ENCODE measurements around the gene RPH3AL. TPM values are rescaled to one million over a fixed set of nuclear protein-coding genes. Genes with fewer than 3 reads are reported as not detected.

Gene RPH3AL
- total RNA-seq, 4 donors from 2014 or later = 6.3 to 14.4 (median 10.8) TPM

DNA sequence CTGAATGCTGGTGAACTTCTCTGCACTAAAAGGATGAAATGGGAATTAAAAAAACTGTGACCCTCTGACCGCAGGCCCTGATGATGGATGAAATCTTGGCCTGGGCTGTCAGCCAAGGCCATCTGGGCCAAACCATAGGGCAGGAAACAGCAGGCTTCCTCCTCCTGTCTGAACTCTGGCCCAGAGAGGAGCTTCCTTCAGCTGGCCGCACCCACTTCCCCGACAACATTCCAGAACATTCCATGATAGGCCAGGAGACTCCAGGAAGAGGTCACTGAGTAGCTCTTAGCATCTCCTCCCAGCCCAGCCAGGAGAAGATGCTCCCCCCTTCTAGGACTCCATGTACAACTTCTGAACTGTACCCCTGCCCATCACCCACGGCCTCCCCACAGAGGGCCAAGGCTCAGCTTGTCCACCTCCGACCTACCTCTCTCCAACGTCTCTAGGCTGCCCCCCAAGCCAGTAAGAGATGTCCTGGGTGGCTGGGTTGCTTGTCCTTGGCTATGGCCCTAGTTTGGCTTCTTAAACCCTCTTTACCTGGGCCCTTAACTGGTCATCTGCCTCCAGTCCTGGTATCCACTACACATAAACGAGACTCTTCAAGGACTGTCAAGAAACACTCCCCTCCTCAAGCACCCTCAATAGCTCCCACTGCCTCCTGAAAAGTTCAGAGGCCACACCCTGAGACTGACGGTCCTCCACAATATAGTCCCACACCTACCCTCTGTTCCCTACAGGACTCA is 1.7 kb downstream of the RPH3AL start:
- ATAC-seq = peak; percentile 66 to 77
- TF ChIP-seq, protein P1, sequence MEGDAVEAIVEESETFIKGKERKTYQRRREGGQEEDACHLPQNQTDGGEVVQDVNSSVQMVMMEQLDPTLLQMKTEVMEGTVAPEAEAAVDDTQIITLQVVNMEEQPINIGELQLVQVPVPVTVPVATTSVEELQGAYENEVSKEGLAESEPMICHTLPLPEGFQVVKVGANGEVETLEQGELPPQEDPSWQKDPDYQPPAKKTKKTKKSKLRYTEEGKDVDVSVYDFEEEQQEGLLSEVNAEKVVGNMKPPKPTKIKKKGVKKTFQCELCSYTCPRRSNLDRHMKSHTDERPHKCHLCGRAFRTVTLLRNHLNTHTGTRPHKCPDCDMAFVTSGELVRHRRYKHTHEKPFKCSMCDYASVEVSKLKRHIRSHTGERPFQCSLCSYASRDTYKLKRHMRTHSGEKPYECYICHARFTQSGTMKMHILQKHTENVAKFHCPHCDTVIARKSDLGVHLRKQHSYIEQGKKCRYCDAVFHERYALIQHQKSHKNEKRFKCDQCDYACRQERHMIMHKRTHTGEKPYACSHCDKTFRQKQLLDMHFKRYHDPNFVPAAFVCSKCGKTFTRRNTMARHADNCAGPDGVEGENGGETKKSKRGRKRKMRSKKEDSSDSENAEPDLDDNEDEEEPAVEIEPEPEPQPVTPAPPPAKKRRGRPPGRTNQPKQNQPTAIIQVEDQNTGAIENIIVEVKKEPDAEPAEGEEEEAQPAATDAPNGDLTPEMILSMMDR (IDR thresholded peaks at IDR 0.05 in 4 of 5, conservative IDR thresholded peaks at IDR 0.05 in 1 of 5) = no peak
- peak in 1 of 2 donors; percentile 49 for TF ChIP-seq POLR2A (IDR thresholded peaks at IDR 0.05)
- intact Hi-C loops (cut with DNase I; ENCODE audit: low total_unique reads) (loop anchor here (1.0 kb wide), 1 partner anchor 50 kb away; no protein-coding TSS in a partner anchor), in situ Hi-C loops (cut with MboI; ENCODE audit: low sequenced_read_pairs in 4 of 4) (no loop called here)
- peaks cover 35 to 36% of the 10 kb centered on the region in 2 donors for H3K4me1 ChIP-seq
- H3K27ac ChIP-seq = peak overlapping the region; percentile 80 to 86 (median 82)
- no peaks in the 10 kb centered on the region for H3K9me3 ChIP-seq
- no peak overlapping the region for H3K4me3 ChIP-seq
- no peaks in the 10 kb centered on the region for H3K36me3 ChIP-seq
- no peaks in the 10 kb centered on the region for H3K27me3 ChIP-seq
- DNase-seq = peak; percentile 70 to 84

DNA sequence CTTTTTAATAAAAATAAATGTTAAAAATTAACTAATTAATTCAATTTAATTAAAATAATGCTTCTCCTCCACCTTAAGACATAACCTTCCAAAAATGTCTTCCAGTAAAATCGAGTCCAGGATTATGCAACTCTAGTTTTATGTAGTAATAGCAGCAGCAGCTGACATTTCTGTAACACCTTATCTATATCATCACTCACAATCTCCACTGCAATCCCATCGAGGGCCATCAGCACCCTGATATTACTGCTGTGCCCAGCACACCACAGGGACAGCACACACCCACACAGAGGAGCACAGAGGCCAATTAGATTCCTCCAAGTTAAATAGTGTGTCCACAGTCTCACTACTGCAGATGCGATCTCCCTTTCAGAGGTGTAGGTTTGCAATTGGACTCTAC is 2.9 kb downstream of the RPH3AL start:
- Histone ChIP-seq H3K36me3 (no peaks in the 10 kb centered on the region), H3K4me1 (peaks cover 35 to 36% of the 10 kb centered on the region in 2 donors), H3K27ac (peak overlapping the region; percentile 78 to 83 (median 80)), H3K9me3 (no peaks in the 10 kb centered on the region), H3K27me3 (no peaks in the 10 kb centered on the region), H3K4me3 (no peak overlapping the region)
- in situ Hi-C loops (cut with MboI; ENCODE audit: low sequenced_read_pairs in 4 of 4) (no loop called here), intact Hi-C loops (cut with DNase I; ENCODE audit: low total_unique reads) (loop anchor here (1.0 kb wide), 1 partner anchor 48 kb away; no protein-coding TSS in a partner anchor)
- DNase-seq = no peak
- TF ChIP-seq POLR2A (IDR thresholded peaks at IDR 0.05) = no peak
- TF ChIP-seq, protein P1 (IDR thresholded peaks at IDR 0.05 in 4 of 5, conservative IDR thresholded peaks at IDR 0.05 in 1 of 5) = no peak
- ATAC-seq = no peak

DNA sequence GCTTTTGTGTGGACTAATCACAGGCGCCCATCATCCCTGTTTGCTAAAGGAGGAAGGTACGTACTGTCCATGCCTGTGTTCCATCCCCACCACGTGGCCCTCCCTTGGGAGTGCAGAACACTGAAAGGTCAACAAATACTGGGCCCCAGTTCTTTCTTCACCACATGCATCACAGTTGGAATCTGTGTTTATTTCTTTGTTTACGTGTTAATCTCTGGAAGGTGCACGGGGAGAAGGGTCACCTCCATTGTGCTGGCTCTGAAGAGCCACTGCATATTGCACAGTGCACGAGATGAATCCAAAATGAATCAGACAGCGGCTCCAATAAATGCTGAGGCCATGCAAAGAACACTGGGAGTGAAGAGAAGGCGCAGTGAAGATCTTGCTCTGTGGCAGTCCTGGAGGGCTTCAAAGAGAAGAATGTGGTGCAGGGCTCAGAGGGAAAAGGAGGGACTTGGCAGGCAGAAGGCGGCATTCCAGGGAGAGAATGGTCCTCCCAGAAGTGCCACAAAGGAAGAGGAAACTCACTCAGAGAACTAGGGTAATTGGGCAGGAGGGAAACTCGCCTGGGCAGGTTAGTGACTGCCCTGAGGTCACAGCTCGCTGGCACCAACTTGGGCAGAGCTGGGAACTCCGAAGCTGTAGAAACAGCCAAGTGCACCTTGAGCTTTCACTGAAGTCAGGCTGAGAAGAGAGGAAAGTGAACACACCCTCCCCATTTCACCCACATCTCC is 3.7 kb downstream of the RPH3AL start:
- peaks cover 32 to 36% of the 10 kb centered on the region in 2 donors for H3K4me1 ChIP-seq

DNA sequence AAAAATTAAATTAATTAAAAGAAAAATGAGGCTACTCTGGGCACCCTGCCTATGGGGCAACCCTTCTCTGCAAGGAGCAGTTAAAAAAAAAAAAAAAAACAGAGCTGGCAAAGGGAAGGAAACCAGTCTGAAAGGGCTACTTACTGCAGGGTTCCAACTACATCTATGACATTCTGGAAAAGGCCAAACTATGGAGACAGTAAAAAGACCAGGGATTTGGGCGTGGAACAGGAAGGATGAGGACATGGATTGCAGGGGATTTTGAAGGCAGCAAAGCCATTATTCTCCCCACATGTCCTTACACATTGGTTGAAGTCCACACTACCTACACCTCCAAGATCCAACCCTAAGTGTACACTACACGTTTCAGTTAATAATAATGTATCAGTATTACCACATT is 4.6 kb downstream of the RPH3AL start:
- Histone ChIP-seq H3K4me1 (peaks cover 31 to 32% of the 10 kb centered on the region in 2 donors), H3K4me3 (no peak overlapping the region), H3K9me3 (no peaks in the 10 kb centered on the region), H3K36me3 (no peaks in the 10 kb centered on the region), H3K27me3 (no peaks in the 10 kb centered on the region), H3K27ac (peak overlapping the region; percentile 55 to 83 (median 80))
- DNase-seq = no peak
- ATAC-seq = no peak
- in situ Hi-C loops (cut with MboI; ENCODE audit: low sequenced_read_pairs in 4 of 4) = no loop called here
- no peak for TF ChIP-seq POLR2A (IDR thresholded peaks at IDR 0.05)
- TF ChIP-seq, protein P1 (IDR thresholded peaks at IDR 0.05 in 4 of 5, conservative IDR thresholded peaks at IDR 0.05 in 1 of 5) = no peak
- intact Hi-C loops (cut with DNase I; ENCODE audit: low total_unique reads) = no loop called here

More for the DNA sequence above, 3.7 kb downstream of the RPH3AL start:
- peak; percentile 70 to 83 for ATAC-seq
- intact Hi-C loops (cut with DNase I; ENCODE audit: low total_unique reads) (no loop called here), in situ Hi-C loops (cut with MboI; ENCODE audit: low sequenced_read_pairs in 4 of 4) (no loop called here)
- Histone ChIP-seq H3K4me3 (no peak overlapping the region), H3K27ac (peak overlapping the region; percentile 78 to 83 (median 80)), H3K9me3 (no peaks in the 10 kb centered on the region), H3K36me3 (no peaks in the 10 kb centered on the region), H3K27me3 (no peaks in the 10 kb centered on the region)
- TF ChIP-seq, protein P1 (IDR thresholded peaks at IDR 0.05 in 4 of 5, conservative IDR thresholded peaks at IDR 0.05 in 1 of 5) = no peak
- TF ChIP-seq POLR2A (IDR thresholded peaks at IDR 0.05) = peak in 1 of 2 donors; percentile 18
- DNase-seq = peak; percentile 68 to 79

Measured in gastrocnemius medialis (tissue), 4 donors.